C4-2B (cell line): ENCODE data around the gene RBPJL.

ENCODE experiments used
- CTCF ChIP-seq: fragments of 450-650 bp; conservative IDR thresholded peaks from 2 replicates; pipeline ENCODE4 v1.5.1; 2017; ENCODE audit warnings: mild to moderate bottlenecking
- ZFX ChIP-seq: fragments of 450-650 bp; IDR thresholded peaks from 2 replicates; pipeline ENCODE4 v1.6.1; 2017

- TF ChIP-seq CTCF: no peak
- TF ChIP-seq ZFX: no peak
Observed at GRCh38 chr20:45350217-45350616, 43.6 kb downstream of the RBPJL start.
